Measurements from ENCODE around the gene FOXL3.

Gene FOXL3

DNA sequence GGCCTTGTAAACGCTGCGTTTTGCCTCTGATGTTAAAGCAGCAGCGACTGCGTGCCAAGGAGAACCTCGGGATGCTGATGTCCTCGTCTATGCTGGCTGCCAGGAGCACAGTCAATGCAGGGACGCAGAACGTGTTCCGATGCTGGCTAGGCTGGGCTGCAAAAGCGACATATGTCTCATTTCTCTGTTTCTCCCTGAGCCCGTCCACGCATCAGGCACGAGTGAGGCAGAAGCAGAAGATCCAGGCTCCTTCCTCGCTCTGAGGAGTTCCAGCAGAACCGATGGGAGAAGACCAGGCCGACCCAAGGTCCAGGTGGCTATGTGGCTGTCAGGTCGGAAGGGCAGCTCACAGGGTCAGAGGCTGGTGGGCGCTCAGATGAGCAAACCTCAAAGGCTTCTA is 3.7 kb upstream of the FOXL3 start:
- TF ChIP-seq GATA3 (IDR thresholded peaks at IDR 0.05; ENCODE audit: low read depth, low read length), result no peak
- TF ChIP-seq GATA2 (IDR thresholded peaks at IDR 0.05; ENCODE audit: low read depth, low read length), result no peak

GRCh38 chr7:288671-289101 is 1.3 kb upstream of the FOXL3 start:
- TF ChIP-seq GATA3 (IDR thresholded peaks at IDR 0.05; ENCODE audit: low read depth, low read length) (no peak), GATA2 (IDR thresholded peaks at IDR 0.05; ENCODE audit: low read depth, low read length) (no peak)

DNA sequence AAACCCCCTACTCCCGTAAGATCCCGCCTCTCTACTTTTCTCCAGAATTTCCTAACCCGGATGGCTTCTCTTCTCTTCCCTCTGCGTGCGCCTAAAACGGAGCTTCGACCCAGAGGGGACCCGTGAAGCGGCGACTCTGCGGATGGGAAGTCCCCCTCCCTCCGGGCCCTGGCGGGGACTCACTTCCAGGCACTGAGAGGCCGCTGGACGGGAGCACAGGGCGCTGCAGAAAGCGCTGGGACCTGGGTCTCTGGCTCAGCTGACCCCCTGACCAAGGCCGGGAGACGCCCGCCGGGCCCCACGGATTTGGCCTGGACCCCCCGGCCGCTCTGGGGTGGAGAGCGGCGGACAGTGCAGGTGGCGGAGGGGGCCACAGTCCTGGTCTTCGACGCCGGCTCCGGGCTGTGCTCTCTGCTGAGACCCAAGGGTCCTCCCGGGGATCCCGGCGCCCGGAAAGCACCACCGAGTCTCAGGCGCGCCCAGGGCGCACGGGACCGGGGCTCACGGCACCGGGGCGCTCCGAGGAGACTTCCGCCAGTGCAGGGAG is 688 bp upstream of the FOXL3 start:
- no peak for TF ChIP-seq GATA2 (IDR thresholded peaks at IDR 0.05; ENCODE audit: low read depth, low read length)

DNA sequence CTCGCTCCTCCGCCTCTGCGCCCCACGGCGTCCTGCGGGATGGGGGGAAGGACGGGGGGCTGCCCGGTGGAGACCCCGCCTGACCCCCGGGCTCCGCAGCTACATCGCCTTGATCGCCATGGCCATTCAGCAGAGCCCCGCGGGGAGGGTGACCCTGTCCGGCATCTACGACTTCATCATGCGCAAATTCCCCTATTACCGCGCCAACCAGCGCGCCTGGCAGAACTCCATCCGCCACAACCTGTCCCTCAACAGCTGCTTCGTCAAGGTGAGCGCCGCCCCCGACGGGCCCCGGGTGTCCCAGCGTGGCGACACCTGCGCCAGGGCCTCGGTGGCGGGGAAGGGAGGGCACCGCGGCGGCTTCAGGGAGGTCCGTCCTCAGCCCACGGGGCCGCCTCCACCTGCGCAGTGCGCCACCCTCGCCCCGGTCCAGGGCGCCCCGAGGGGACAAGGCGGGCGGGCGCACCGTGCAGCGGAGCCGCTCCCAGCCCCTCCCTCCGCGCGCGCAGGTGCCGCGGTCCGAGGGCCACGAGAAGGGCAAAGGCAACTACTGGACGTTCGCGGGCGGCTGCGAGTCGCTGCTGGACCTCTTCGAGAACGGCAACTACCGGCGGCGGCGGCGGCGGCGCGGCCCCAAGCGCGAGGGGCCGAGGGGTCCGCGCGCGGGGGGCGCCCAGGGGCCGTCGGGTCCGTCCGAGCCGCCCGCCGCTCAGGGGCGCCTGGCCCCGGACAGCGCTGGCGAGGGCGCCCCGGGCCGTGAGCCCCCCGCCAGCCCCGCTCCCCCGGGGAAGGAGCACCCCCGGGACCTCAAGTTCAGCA is 793 bp downstream of the FOXL3 start:
- TF ChIP-seq GATA3 (IDR thresholded peaks at IDR 0.05; ENCODE audit: low read depth, low read length) (no peak), GATA2 (IDR thresholded peaks at IDR 0.05; ENCODE audit: low read depth, low read length) (no peak)

GRCh38 chr7:291373-292092 is 1.6 kb downstream of the FOXL3 start:
- TF ChIP-seq GATA2 (IDR thresholded peaks at IDR 0.05; ENCODE audit: low read depth, low read length), result no peak
- no peak for TF ChIP-seq GATA3 (IDR thresholded peaks at IDR 0.05; ENCODE audit: low read depth, low read length)

- TF ChIP-seq GATA2 (IDR thresholded peaks at IDR 0.05; ENCODE audit: low read depth, low read length) (no peak), GATA3 (IDR thresholded peaks at IDR 0.05; ENCODE audit: low read depth, low read length) (no peak)
These were observed 2.3 kb downstream of the FOXL3 start for GRCh38 chr7:292226-292625.

DNA sequence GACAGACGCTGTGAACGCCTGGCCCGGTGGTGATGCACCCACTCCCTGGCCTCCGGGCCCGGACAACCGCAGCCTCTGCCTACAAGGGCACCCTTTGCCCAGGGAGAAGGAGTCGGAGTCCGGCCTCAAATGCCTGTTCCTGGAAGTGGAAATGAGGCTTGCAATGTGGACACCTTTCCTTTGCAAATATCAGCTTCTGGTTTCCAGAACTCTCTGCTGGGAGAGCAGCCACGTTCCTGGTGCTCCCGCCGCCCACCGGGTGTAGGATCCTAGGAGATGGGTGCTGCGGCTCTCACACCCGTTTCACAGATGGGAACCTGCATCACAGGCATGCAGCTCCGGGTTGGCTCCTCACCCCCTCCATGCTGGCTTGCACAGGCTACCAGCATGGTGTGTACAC is 2.9 kb downstream of the FOXL3 start:
- TF ChIP-seq GATA3 (IDR thresholded peaks at IDR 0.05; ENCODE audit: low read depth, low read length) (no peak), GATA2 (IDR thresholded peaks at IDR 0.05; ENCODE audit: low read depth, low read length) (no peak)

DNA sequence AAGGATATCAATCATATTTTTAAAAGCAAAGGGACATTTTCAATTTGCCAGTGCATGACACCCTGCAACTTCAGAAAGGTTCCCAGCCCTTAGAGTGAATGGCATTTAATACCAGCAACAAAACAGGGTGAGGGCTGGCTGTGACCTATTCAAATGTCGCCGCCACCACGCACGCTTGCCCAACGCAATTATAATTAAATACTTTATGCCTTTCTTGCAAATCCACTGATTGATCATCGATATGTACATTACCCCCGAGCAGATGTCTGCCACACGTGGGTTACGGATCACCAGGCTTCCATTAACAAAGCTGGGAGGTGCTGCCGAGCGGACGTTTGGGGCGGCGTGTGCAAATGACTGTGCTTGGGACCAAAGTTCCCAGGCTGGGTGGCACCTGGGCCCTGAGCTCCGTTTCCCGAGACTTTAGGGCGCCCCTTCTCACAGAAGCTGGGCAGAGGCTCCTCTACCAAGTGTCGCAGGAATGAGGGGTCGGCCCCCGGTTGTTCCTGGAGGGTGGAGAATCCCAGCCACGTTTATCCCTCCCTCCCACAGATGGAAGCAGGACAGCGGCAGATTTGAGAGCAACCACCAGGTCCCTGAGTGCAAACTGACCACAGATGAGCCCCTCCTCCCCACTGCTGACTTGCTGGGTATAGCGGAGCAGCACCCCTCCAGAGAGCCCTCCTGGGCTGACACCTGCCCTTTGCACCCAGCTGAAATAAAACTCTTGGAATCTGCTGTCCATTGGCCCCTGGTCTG is 3.9 kb downstream of the FOXL3 start:
- no peak for TF ChIP-seq GATA2 (IDR thresholded peaks at IDR 0.05; ENCODE audit: low read depth, low read length)
- no peak for TF ChIP-seq GATA3 (IDR thresholded peaks at IDR 0.05; ENCODE audit: low read depth, low read length)

DNA sequence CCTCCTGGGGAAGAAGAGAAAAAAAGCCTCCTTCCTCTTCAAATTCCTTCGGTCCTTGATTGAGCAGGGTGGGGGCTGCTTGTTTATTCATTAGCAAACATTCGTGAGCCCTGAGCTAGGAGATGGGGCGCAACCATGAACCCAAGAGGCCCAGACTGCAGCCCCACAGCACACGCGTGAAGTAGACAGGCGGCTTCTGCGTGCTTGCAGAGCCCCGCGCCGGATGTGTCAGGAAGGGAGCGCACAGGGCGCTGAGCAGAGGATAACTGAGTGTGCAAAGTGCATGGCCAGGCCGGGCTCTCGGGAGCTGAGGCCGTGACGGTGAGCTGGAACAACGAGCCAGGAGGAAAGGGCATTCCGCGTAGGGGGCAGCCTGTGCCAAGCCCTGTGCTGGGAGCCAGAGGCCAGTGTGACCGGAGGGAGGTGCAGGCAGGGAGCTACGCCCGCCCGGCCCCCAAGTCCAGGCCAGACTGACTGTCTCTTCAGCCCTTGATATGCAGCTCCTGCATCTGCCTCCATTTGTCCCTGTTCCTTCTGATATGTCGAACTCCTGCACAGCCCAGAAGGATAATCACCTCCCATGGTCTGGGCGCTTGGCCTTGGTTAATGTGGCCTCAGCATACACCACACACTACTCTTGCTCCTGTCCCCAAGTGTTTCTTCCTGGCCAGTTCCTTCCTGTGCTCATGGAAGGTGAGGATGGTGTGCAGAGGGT is 4.6 kb downstream of the FOXL3 start:
- TF ChIP-seq GATA2 (IDR thresholded peaks at IDR 0.05; ENCODE audit: low read depth, low read length) (no peak), GATA3 (IDR thresholded peaks at IDR 0.05; ENCODE audit: low read depth, low read length) (no peak)

DNA sequence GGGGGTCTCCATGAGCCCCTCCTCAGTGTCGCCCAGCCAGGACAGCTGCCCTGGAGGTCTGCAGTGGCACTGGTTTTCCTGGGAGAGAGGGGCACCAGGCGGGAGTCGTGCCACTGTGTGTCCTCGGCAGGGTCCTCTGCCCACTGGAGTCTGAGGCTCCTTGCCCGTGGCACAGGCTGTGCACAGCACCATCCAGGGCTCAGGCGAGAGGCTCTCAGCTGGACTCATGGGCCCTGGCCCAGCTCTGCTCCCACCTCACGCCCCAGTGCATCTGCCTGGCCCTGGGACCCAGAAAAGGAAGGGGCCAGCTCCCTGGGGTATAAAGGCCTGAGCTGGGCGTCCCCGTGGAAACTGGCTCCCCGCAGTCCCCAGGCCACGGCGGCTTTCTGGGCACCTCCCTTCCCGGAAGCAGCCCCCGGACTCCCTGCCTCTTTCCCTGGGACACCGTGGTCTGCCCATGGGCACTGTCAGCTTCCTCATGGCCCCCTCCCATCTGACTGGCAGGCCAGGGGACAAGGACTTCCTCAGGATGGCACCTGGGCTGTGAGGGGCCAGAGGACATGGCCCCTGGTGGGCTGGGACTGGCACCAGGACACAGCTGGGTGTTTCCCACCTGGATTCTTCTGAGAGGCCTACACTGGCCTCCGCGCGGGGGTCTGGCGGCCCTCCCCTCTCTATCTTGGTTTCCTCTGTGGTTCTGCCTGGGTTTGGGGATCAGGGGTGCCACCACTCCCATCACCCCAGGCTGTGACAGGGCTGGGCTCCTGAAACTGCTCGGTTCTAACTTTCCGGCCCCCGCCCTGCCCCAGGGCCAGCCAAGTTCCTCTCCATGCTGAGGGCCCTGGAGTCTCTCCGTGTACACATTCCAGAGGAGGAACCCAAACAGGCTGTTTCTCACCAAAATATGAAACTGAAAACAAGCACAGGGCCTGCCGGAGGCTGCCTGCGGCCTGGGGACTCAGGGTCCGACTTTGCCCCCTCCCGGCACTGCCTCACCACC is 5.5 kb downstream of the FOXL3 start:
- TF ChIP-seq GATA3 (IDR thresholded peaks at IDR 0.05; ENCODE audit: low read depth, low read length), result no peak

DNA sequence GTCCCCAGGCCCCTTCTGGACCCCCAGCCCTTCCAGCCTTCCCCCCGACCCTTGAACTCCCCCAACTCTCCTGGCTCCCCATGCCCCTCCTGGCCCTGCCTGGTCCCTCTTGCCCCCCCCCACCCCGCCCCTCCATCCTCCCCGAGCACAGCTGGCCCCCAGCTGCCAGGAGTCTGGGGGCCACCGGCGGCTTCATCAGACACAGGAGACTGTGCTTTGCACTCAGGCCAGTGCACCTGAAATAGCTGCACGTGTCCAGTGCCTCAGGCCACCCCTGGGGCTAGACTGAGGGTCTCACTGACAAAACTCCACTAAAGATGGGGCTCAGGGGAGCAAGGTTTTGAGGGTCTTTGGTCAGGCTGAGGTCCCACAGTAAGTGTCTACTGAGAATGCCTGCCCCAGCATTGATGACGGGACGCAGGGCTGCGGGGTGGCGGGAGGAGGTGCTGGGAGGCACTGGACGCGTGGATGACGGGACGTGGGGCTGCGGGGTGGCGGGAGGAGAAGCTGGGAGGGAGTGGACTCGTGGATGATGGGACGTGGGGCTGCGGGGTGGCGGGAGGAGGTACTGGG is 6.5 kb downstream of the FOXL3 start:
- TF ChIP-seq GATA3 (IDR thresholded peaks at IDR 0.05; ENCODE audit: low read depth, low read length), result no peak
- TF ChIP-seq GATA2 (IDR thresholded peaks at IDR 0.05; ENCODE audit: low read depth, low read length), result no peak

DNA sequence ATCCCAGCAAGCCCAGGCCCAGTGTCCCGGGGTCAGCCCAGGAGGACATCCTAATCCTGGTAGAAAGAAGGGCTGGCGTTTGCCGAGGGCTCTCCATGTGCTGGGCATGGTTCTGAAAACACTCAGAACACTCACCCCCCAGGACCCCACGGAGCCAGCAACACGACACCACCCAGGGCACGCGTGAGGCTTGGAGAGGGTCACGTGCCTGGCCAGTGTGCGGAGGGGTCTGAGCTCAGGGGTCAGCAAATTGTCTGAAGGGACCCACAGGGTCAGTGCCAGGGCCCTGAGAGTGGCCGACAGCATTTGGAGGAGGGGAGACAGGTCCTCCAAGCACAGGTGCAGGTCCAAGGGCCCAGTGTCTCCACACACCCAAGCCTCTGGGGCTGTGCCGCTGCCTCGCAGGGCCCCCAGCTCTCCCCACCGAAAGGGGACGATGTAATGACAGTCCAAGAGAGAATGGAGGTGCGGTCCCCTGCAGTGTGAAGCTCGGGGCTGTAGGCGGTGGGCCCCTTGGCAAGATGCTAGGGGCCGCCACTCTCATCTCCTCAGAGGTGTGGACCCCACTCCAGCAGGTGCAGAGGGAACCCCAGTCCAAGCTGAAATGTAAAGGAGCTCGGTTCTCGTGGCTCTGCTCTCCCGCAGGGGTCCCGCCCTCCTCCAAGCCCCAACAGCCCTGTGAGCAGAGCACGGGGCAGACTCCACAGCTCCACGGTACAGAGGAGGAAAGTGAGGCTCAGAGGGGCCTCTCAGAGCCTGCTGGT is 7.8 kb downstream of the FOXL3 start:
- no peak for TF ChIP-seq GATA3 (IDR thresholded peaks at IDR 0.05; ENCODE audit: low read depth, low read length)
- TF ChIP-seq GATA2 (IDR thresholded peaks at IDR 0.05; ENCODE audit: low read depth, low read length), result no peak

Data from SH-SY5Y (cell line).